Ovary (tissue), 9 donors: ENCODE measurements around the gene ASMTL. TPM values are rescaled to one million over a fixed set of nuclear protein-coding genes. Genes with fewer than 3 reads are reported as not detected.

Source experiments
- DNase-seq, 5 donors: peaks; one replicate each; pipeline ENCODE4 v3.0.0-alpha.2; 2019 to 2020
- H3K27ac ChIP-seq, 2 donors: fragments of 200-600 bp; one replicate each; pipeline versions ENCODE4 v1.5.1 to v1.8.0; 2019 to 2022
- H3K27me3 ChIP-seq: fragments of 200-600 bp; one replicate; pipeline ENCODE4 v1.8.0; 2022
- H3K36me3 ChIP-seq: fragments of 200-600 bp; sonication (generic); one replicate; pipeline ENCODE4 v1.5.1; 2019
- H3K4me1 ChIP-seq: one replicate; pipeline ENCODE4 v1.8.1; 2013; ENCODE audit warnings: mild to moderate bottlenecking, moderate library complexity; ENCODE audit not compliant: insufficient read depth
- H3K4me3 ChIP-seq: fragments of 200-600 bp; sonication (generic); one replicate; pipeline ENCODE4 v1.5.1; 2017
- H3K9me3 ChIP-seq, 2 donors: fragments of 200-600 bp in 1 of 2; sonication (generic) in 1 of 2; one replicate each; pipeline versions ENCODE4 v1.5.1 to v1.8.1; 2013 to 2019; ENCODE audit warnings: mild to moderate bottlenecking in 1 of 2, moderate library complexity in 1 of 2
- EP300 ChIP-seq: sonication (generic); formaldehyde crosslinking; IDR thresholded peaks from one replicate; pipeline ENCODE4 v1.6.1; 2017; ENCODE audit warnings: antibody characterized with exemption
- POLR2A ChIP-seq: fragments of 450-650 bp; IDR thresholded peaks from one replicate; pipeline ENCODE4 v1.6.1; 2017; ENCODE audit warnings: antibody characterized with exemption, mild to moderate bottlenecking, moderate library complexity
- WGBS, 3 donors: extraction: QIAGEN DNeasy Blood & Tissue Kit in 1 of 3; methylation state at CpG; one replicate each; pipeline versions ENCODE4 v1.1.5 to v1.1.7; 2013 to 2017; 5-methylcytosine and 5-hydroxymethylcytosine counted together
- intact Hi-C, 4 donors: fragments of 100-400 bp; cut with DNase I; formaldehyde crosslinking; loops; one replicate each; pipeline versions ENCODE4 v1.11.0 to v1.15.1; 2022 to 2023
- polyA plus RNA-seq, 2 donors: library from polyadenylated mRNA; stranded (reverse); fragments of 200-250 nt in 1 of 2; fragments of 350-450 nt in 1 of 2; fragmentation: Illumina TruSeq in 1 of 2; extraction: RNeasy Lipid Tissue Mini Kit (QIAGEN cat#74804) in 1 of 2; gene quantifications; one replicate each; pipeline ENCODE4 v1.2.3, GENCODE V29; 2013 to 2014
- total RNA-seq, 7 donors: library from RNA; depleted of rRNA in 2 of 7; stranded (reverse); fragments of >200 nt in 2 of 7; fragmentation: NEBNext Ultra II Directional in 3 of 7; extraction: Animal tissue kit (Norgen Biotek cat#: 25700) in 3 of 7; gene quantifications; one replicate each; pipeline versions ENCODE4 v1.1.0 to v1.2.4, GENCODE V29; 2016 to 2023
- TF ChIP-seq, protein P1 (sequence below), 3 donors: fragments of 450-650 bp in 2 of 3; fragments of 200-600 bp in 1 of 3; IDR thresholded peaks; one replicate each; pipeline versions ENCODE4 v1.5.1 to v1.8.0; 2016 to 2022; ENCODE audit warnings: antibody characterized with exemption in 3 of 3, mild to moderate bottlenecking in 1 of 3
- donor health status: DM: no; HTN: no; CAD: no; lungs with moderate emphysema.
- donor health status: DM: no; HTN: no; CAD: no.
- donor health status: Bipolar disorder and iron deficiency.
- donor health status: DM: yes; HTN: yes; CAD: no.
- donor health status: DM: no; HTN: no; CAD: no.
- donor health status: DM: yes; HTN: yes; CAD: no.

The ASMTL gene
- total and polyA plus RNA-seq, 9 donors: 21.3 to 48.9 (median 40.7) TPM

DNA sequence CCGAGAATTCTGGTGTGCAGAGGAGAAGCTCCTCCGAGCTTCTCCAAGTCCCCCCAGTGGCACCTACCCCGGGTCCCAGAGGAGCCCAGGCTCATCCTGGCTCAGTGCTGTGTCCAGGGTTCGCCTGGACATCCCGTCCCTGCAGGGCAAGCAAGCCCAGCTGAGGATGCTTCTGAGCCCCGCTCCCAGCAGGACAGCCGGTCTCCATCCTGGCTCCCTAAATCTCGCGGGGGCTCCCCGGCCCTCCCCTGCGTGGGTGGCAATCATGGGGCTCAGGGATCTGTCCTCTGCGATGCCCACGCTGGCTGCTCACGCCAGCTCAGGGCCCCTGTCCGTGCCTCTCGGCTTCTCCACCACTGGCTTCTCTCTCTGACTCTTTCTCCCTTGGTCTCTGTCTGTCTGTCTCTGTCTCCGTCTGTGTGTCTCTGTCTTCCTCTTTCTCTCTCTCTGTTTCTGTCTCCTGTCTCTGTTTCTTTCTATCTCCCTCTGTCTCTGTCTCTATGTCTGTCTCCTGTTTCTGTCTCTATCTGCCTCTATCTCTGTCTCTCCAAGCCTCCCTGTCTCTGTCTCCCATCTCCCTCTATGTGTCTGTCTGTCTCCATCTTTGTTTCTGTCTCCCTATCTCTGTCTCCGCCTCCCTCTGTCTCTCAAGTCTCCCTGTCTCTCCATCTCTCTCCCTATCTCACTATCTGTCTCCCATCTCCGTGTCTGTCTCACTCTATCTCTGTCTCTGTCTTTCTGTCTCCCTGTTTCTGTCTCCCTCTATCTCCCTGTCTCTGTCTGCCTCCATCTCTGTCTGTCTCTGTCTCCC lies 33.0 kb downstream of the ASMTL start:
- no peaks in the 10 kb centered on the region for H3K27me3 ChIP-seq
- TF ChIP-seq POLR2A (no peak), EP300 (no peak)
- TF ChIP-seq, protein P1, sequence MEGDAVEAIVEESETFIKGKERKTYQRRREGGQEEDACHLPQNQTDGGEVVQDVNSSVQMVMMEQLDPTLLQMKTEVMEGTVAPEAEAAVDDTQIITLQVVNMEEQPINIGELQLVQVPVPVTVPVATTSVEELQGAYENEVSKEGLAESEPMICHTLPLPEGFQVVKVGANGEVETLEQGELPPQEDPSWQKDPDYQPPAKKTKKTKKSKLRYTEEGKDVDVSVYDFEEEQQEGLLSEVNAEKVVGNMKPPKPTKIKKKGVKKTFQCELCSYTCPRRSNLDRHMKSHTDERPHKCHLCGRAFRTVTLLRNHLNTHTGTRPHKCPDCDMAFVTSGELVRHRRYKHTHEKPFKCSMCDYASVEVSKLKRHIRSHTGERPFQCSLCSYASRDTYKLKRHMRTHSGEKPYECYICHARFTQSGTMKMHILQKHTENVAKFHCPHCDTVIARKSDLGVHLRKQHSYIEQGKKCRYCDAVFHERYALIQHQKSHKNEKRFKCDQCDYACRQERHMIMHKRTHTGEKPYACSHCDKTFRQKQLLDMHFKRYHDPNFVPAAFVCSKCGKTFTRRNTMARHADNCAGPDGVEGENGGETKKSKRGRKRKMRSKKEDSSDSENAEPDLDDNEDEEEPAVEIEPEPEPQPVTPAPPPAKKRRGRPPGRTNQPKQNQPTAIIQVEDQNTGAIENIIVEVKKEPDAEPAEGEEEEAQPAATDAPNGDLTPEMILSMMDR (IDR thresholded peaks at IDR 0.05): no peak
- no peaks in the 10 kb centered on the region for H3K36me3 ChIP-seq
- no peaks in the 10 kb centered on the region for H3K4me1 ChIP-seq
- H3K9me3 ChIP-seq: peaks cover 0 to 4% of the 10 kb centered on the region in 2 donors
- peak in 1 of 5 donors; percentile 33 for DNase-seq
- WGBS, 3 donors: 84 to 89% (median 89%) methylated on average over 19 of the region's 19 CpGs
- no peak overlapping the region for H3K27ac ChIP-seq
- intact Hi-C loops: no loop called here
- H3K4me3 ChIP-seq: no peak overlapping the region

GRCh38 chrX:1418901-1419544 lies 33.7 kb downstream of the ASMTL start:
- H3K27ac ChIP-seq: no peak overlapping the region
- intact Hi-C loops: no loop called here
- H3K9me3 ChIP-seq: peaks cover 0 to 4% of the 10 kb centered on the region in 2 donors
- H3K27me3 ChIP-seq: no peaks in the 10 kb centered on the region
- DNase-seq: peak in 1 of 5 donors; percentile 40
- 89 to 91% (median 90%) methylated on average over 29 of the region's 29 CpGs for WGBS, 3 donors
- TF ChIP-seq EP300 (no peak), POLR2A (no peak)
- TF ChIP-seq, protein P1 (IDR thresholded peaks at IDR 0.05): no peak
- H3K36me3 ChIP-seq: no peaks in the 10 kb centered on the region
- no peak overlapping the region for H3K4me3 ChIP-seq
- H3K4me1 ChIP-seq: no peaks in the 10 kb centered on the region

GRCh38 chrX:1417921-1418771 lies 34.6 kb downstream of the ASMTL start:
- peak in 1 of 5 donors; percentile 25 for DNase-seq
- no peaks in the 10 kb centered on the region for H3K27me3 ChIP-seq
- H3K27ac ChIP-seq: no peak overlapping the region
- intact Hi-C loops: no loop called here
- H3K9me3 ChIP-seq: peaks cover 0 to 4% of the 10 kb centered on the region in 2 donors
- TF ChIP-seq POLR2A (no peak), EP300 (no peak)
- TF ChIP-seq, protein P1 (IDR thresholded peaks at IDR 0.05): no peak
- H3K36me3 ChIP-seq: no peaks in the 10 kb centered on the region
- no peak overlapping the region for H3K4me3 ChIP-seq
- no peaks in the 10 kb centered on the region for H3K4me1 ChIP-seq
- 89 to 95% (median 89%) methylated on average over 19 to 20 of the region's 20 CpGs for WGBS, 3 donors
